B cell (primary cell): ENCODE measurements around the gene MMP14. TPM values are rescaled to one million over a fixed set of nuclear protein-coding genes. Genes with fewer than 3 reads are reported as not detected.

Experiments
- ATAC-seq: fragments of 200-7000 bp; cut with Tn5 transposase; one replicate; pipeline ENCODE4 v1.10.0; 2021; ENCODE audit warnings: low read depth, mild to moderate bottlenecking, moderate number of reproducible peaks, moderate library complexity
- CTCF ChIA-PET: fragments of 350-600 bp; sonication (Branson Sonifier 250); formaldehyde crosslinking; loops from one replicate; lab custom pipeline; 2021; ENCODE audit warnings: antibody characterized with exemption, inconsistent platforms; lab: Charles Lee
- POLR2A ChIA-PET: fragments of 350-600 bp; sonication (Branson Sonifier 250); formaldehyde crosslinking; loops from one replicate; lab custom pipeline; 2021; ENCODE audit warnings: antibody characterized with exemption; lab: Charles Lee
- DNase-seq: peaks from one replicate; pipeline ENCODE4 v3.0.0; 2013
- H2AFZ ChIP-seq: 2 replicates; pipeline ENCODE4 v1.6.1; 2012; ENCODE audit warnings: mild to moderate bottlenecking, low read depth, low read length; ENCODE audit not compliant: insufficient read depth, poor library complexity, severe bottlenecking
- H3K27ac ChIP-seq, 2 donors: 1 replicate in 1 of 2; 2 replicates in 1 of 2; pipeline ENCODE4 v1.5.1; 2012 to 2013; ENCODE audit warnings: low read length in 2 of 2, mild to moderate bottlenecking in 2 of 2, moderate library complexity in 1 of 2
- H3K27me3 ChIP-seq, 4 experiments: fragments of 200-600 bp in 1 of 4; sonication (generic) in 1 of 4; replicated peaks in 1 of 4; 1 replicate in 2 of 4; 2 replicates in 2 of 4; pipeline versions ENCODE4 v1.6.1 to v1.7.0; 2013 to 2016; ENCODE audit warnings: low read length in 3 of 4, mild to moderate bottlenecking in 2 of 4, mixed read lengths in 1 of 4, moderate library complexity in 1 of 4; ENCODE audit not compliant: insufficient read depth in 4 of 4, control insufficient read depth in 3 of 4; ENCODE audit errors: control extremely low read depth in 1 of 4
- H3K36me3 ChIP-seq, 2 experiments: replicated peaks in 1 of 2; 1 replicate in 1 of 2; 2 replicates in 1 of 2; pipeline versions ENCODE4 v1.6.1 to v1.7.1; 2013; ENCODE audit warnings: low read length in 1 of 2; ENCODE audit not compliant: insufficient read depth in 2 of 2, control insufficient read depth in 1 of 2; ENCODE audit errors: control extremely low read depth in 1 of 2, extremely low read depth in 1 of 2
- H3K4me1 ChIP-seq, 2 donors: fragments of 200-600 bp in 1 of 2; sonication (generic) in 1 of 2; 1 replicate in 1 of 2; 2 replicates in 1 of 2; pipeline versions ENCODE4 v1.5.1 to v1.6.1; 2013 to 2017; ENCODE audit warnings: low read length in 2 of 2; ENCODE audit not compliant: control insufficient read depth in 2 of 2, insufficient read depth in 2 of 2
- H3K4me2 ChIP-seq: replicated peaks from 2 replicates; pipeline ENCODE3; 2012; ENCODE audit warnings: mild to moderate bottlenecking, low read depth, low read length; ENCODE audit not compliant: poor library complexity, severe bottlenecking
- H3K4me3 ChIP-seq, 5 experiments: fragments of 200-600 bp in 1 of 5; sonication (generic) in 1 of 5; 1 replicate in 3 of 5; 2 replicates in 2 of 5; pipeline versions ENCODE4 v1.5.1 to v1.7.0; 2011 to 2016; ENCODE audit warnings: low read length in 4 of 5, mild to moderate bottlenecking in 4 of 5, low read depth in 2 of 5, control low read depth in 1 of 5, moderate library complexity in 1 of 5; ENCODE audit not compliant: insufficient read depth in 1 of 5; ENCODE audit errors: control extremely low read depth in 1 of 5, extremely low read depth in 1 of 5
- H3K79me2 ChIP-seq: fragments of 200-600 bp; sonication (generic); one replicate; pipeline ENCODE4 v1.6.0; 2016; ENCODE audit warnings: low read length; ENCODE audit not compliant: control insufficient read depth, insufficient read depth
- H3K9ac ChIP-seq: fragments of 200-600 bp; sonication (generic); 2 replicates; pipeline ENCODE4 v1.6.1; 2017; ENCODE audit warnings: mild to moderate bottlenecking, low read length, moderate library complexity
- H3K9me3 ChIP-seq, 3 donors: one replicate each; pipeline versions ENCODE4 v1.6.1 to v1.7.1; 2013; ENCODE audit warnings: low read length in 2 of 3; ENCODE audit not compliant: control insufficient read depth in 2 of 3, insufficient read depth in 1 of 3; ENCODE audit errors: control extremely low read depth in 1 of 3
- H4K20me1 ChIP-seq: 2 replicates; pipeline ENCODE4 v1.6.0; 2012; ENCODE audit warnings: mild to moderate bottlenecking, low read length; ENCODE audit not compliant: insufficient read depth, control insufficient read depth, poor library complexity, severe bottlenecking
- H3K27ac Mint-ChIP-seq: one replicate; pipeline ENCODE4 v1.8.0; 2021; ENCODE audit warnings: mixed read lengths
- H3K27me3 Mint-ChIP-seq: one replicate; pipeline ENCODE4 v1.8.0; 2021; ENCODE audit warnings: mixed read lengths
- H3K4me1 Mint-ChIP-seq: one replicate; pipeline ENCODE4 v1.8.0; 2021; ENCODE audit warnings: mixed read lengths
- H3K4me3 Mint-ChIP-seq: one replicate; pipeline ENCODE4 v1.8.0; 2021; ENCODE audit warnings: mixed read lengths
- H3K9me3 Mint-ChIP-seq: one replicate; pipeline ENCODE4 v1.8.0; 2022; ENCODE audit warnings: mixed read lengths; ENCODE audit not compliant: insufficient read depth
- CTCF ChIP-seq: fragments of 200-600 bp; IDR thresholded peaks from one replicate; pipeline ENCODE4 v1.8.0; 2022; ENCODE audit warnings: antibody characterized with exemption, mild to moderate bottlenecking
- EZH2 ChIP-seq: IDR thresholded peaks from 2 replicates; pipeline ENCODE4 v1.6.1; 2012; ENCODE audit warnings: borderline replicate concordance, low read depth, mild to moderate bottlenecking, moderate library complexity, low read length; ENCODE audit not compliant: insufficient read depth, poor library complexity, severe bottlenecking
- WGBS: methylation state at CpG from one replicate; pipeline ENCODE4 v1.1.5; 2013; ENCODE audit warnings: missing lambda C conversion rate; ENCODE audit not compliant: insufficient coverage; 5-methylcytosine and 5-hydroxymethylcytosine counted together
- intact Hi-C: fragments of 100-400 bp; cut with micrococcal nuclease; formaldehyde crosslinking; loops from one replicate; pipeline ENCODE4 v1.10.0; 2022
- polyA plus RNA-seq: library from polyadenylated mRNA; depleted of rRNA; stranded (reverse); fragments of >200 nt; gene quantifications from 2 replicates; pipeline ENCODE4 v1.2.3, GENCODE V29; 2012
- total RNA-seq, 2 donors: library from RNA; stranded (reverse); fragments of 120-200 nt in 1 of 2; gene quantifications; 1 replicate in 1 of 2; 2 replicates in 1 of 2; pipeline versions ENCODE4 v1.2.3 to v1.2.4, GENCODE V29; 2013 to 2022

The MMP14 gene
- total and polyA plus RNA-seq, 2 donors (not counting 1 experiment from before 2014, with no cell fraction given): 1.0 to 3.5 TPM

- Mint-ChIP-seq H3K9me3 (no peaks in the 10 kb centered on the region), H3K27me3 (no peaks in the 10 kb centered on the region), H3K4me1 (peaks cover 16% of the 10 kb centered on the region), H3K4me3 (no peak overlapping the region), H3K27ac (peak overlapping the region; percentile 62)
- Histone ChIP-seq H3K4me3 (no peak overlapping the region), H3K4me2 (no peak overlapping the region), H3K4me1 (peaks cover 16% of the 10 kb centered on the region in 2 donors), H3K79me2 (peaks cover 11% of the 10 kb centered on the region), H3K9ac (no peak overlapping the region), H3K9me3 (no peaks in the 10 kb centered on the region), H4K20me1 (no peaks in the 10 kb centered on the region), H3K27ac (no peak overlapping the region), H3K36me3 (peaks cover 0 to 13% of the 10 kb centered on the region in 2 experiments), H2AFZ (no peak overlapping the region), H3K27me3 (no peaks in the 10 kb centered on the region)
- intact Hi-C loops: no loop called here
- DNase-seq (no peak), ATAC-seq (no peak)
- TF ChIP-seq CTCF (no peak), EZH2 (no peak)
- WGBS: 100% methylated on average over 3 of the region's 4 CpGs
- POLR2A ChIA-PET: no interaction called here
- CTCF ChIA-PET: interaction anchor here (0.5 to 6.7 kb wide), 3 partner anchors 21 to 324 kb away, joined by 3 to 76 read pairs (median 4); partner anchors contain the start of gene LRP10
These were observed 57.3 kb downstream of the MMP14 start for GRCh38 chr14:22893706-22894105.

- intact Hi-C loops: no loop called here
- H3K4me2 ChIP-seq: no peak overlapping the region
These were observed 59.0 kb downstream of the MMP14 start for GRCh38 chr14:22895402-22895801.

More at GRCh38 chr14:22895402-22895801, 59.0 kb downstream of the MMP14 start:
- ChIA-PET POLR2A (no interaction called here), CTCF (interaction anchor here (0.6 to 2.8 kb wide), 9 partner anchors 10 to 333 kb away, joined by 3 to 14 read pairs (median 3); no protein-coding TSS in a partner anchor)
- peaks cover 12% of the 10 kb centered on the region for H3K4me1 Mint-ChIP-seq
- ATAC-seq: no peak
- no peak overlapping the region for H3K27ac ChIP-seq
- TF ChIP-seq EZH2 (no peak), CTCF (no peak)
- no peaks in the 10 kb centered on the region for H3K9me3 ChIP-seq
- H3K27ac Mint-ChIP-seq: peak overlapping the region; percentile 53
- H3K79me2 ChIP-seq: peaks cover 3% of the 10 kb centered on the region
- peaks cover 4 to 6% of the 10 kb centered on the region in 2 donors for H3K4me1 ChIP-seq
- no peak overlapping the region for H3K4me3 Mint-ChIP-seq
- H3K9me3 Mint-ChIP-seq: no peaks in the 10 kb centered on the region
- DNase-seq: no peak
- H3K36me3 ChIP-seq: peaks cover 0 to 15% of the 10 kb centered on the region in 2 experiments
- H3K4me3 ChIP-seq: no peak overlapping the region
- H3K27me3 ChIP-seq: no peaks in the 10 kb centered on the region
- no peak overlapping the region for H2AFZ ChIP-seq
- no peak overlapping the region for H3K9ac ChIP-seq
- WGBS: 100% methylated on average over 1 of the region's 1 CpG
- H3K27me3 Mint-ChIP-seq: no peaks in the 10 kb centered on the region
- no peaks in the 10 kb centered on the region for H4K20me1 ChIP-seq
